Retinal pigment epithelial cell (primary cell): ENCODE measurements around the gene MTNR1A.
"Not testable (repeated sequence)": the region's sequence is repeated elsewhere in the genome, so short reads cannot be mapped to it uniquely, and the experiment has no call there.

ENCODE experiments used
- DNase-seq: peaks from one replicate; pipeline ENCODE4 v3.0.0-alpha.2; 2010; ENCODE audit warnings: low read depth
- H3K4me3 ChIP-seq: 2 replicates; pipeline ENCODE4 v1.5.1; 2011; ENCODE audit warnings: mild to moderate bottlenecking, low read length, control low read depth, moderate library complexity
- TF ChIP-seq, protein P1 (sequence below): conservative IDR thresholded peaks from 2 replicates; pipeline ENCODE4 v1.5.1; 2011; ENCODE audit warnings: low read depth, low read length, control low read depth, inconsistent platforms

MTNR1A gene

DNA sequence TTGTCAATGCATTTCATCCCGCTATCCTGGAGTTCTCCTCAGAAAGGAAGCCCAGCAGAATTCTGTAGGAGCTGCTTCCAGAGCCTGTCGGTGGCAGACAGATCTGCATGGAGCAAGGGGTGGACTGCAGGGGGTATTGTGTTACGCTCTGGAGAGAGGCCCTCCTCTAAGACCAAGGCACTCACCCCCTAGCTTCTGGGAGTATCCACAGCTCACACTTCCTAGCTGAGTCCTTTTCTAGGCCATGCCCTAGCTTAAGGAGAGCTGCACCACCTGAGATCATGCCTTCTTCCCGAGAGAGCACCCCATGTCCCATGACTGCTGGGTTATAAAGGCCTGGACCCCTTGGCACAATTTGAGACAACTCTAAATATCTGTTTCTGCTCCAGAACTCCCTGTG is 39.1 kb downstream of the MTNR1A start:
- TF ChIP-seq, protein P1, sequence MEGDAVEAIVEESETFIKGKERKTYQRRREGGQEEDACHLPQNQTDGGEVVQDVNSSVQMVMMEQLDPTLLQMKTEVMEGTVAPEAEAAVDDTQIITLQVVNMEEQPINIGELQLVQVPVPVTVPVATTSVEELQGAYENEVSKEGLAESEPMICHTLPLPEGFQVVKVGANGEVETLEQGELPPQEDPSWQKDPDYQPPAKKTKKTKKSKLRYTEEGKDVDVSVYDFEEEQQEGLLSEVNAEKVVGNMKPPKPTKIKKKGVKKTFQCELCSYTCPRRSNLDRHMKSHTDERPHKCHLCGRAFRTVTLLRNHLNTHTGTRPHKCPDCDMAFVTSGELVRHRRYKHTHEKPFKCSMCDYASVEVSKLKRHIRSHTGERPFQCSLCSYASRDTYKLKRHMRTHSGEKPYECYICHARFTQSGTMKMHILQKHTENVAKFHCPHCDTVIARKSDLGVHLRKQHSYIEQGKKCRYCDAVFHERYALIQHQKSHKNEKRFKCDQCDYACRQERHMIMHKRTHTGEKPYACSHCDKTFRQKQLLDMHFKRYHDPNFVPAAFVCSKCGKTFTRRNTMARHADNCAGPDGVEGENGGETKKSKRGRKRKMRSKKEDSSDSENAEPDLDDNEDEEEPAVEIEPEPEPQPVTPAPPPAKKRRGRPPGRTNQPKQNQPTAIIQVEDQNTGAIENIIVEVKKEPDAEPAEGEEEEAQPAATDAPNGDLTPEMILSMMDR: no peak
- no peak overlapping the region for H3K4me3 ChIP-seq
- no peak for DNase-seq

DNA sequence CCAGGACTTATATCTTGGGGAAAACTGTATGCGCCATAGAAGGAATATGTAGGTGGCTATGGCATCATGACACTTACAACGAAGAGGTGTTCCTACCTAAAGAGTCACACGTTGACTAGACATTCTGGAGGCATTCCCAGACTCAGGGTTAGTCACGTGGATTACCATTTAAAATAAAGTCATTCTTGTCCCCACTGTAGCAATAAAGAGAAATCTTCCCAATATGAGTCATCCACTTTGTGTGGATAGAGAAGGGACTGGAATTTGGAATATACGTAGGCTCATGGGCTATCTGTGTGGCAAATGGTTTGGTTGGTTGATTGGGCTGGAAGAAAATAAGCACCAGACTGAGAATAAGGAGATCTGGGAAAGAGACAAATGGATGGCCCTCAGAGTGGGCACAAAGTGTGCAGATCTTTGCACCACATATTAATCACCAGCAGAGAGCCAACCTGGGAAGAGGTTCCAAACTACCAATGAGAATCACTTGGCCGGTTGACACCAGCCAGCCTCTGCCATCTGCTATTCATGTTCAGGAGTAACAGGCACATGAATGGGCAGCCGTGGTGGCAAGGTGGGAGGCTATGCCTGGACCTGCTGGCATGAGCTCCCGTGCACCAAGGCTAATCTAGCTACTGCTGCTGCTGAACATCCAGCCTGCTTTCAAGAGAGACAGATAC is 41.0 kb downstream of the MTNR1A start:
- no peak overlapping the region for H3K4me3 ChIP-seq
- DNase-seq: no peak
- TF ChIP-seq, protein P1: no peak

DNA sequence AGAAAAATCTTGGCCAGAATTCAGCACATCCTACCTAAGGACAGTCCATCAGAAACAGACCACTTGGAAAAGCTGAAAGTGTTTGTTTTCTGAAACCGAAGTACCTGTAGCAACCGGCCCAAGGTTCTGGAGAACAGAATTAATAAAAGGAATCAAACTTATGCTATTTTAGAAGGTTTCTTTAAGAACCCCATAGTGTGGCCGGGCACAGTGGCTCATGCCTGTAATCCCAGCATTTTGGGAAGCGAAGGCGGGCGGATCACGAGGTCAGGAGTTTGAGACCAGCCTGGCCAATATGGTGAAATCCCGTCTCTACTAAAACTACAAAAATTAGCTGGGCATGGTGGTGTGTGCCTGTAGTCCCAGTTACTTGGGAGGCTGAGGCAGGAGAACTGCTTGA is 50.6 kb downstream of the MTNR1A start:
- not testable (repeated sequence) for DNase-seq, H3K4me3 ChIP-seq

DNA sequence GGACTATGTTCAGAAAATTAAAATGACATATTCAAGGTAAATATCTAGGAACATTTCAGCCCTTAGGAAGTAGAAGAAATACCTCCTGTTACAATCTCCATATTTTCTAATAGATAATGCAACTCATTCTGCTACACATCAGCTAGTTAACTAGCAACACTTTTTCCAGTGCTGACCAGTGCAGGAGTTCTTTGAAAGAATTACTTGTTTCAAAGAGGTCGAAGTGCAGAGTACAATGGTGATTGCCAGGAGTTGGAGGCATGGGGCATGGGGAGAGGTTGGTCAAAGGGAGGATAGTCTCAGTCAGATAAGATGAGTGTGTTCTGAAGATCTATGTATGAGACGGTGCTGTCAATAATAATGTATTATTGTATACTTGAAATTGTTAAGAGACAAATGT is 53.1 kb downstream of the MTNR1A start:
- no peak for DNase-seq
- H3K4me3 ChIP-seq: no peak overlapping the region
- TF ChIP-seq, protein P1: no peak

DNA sequence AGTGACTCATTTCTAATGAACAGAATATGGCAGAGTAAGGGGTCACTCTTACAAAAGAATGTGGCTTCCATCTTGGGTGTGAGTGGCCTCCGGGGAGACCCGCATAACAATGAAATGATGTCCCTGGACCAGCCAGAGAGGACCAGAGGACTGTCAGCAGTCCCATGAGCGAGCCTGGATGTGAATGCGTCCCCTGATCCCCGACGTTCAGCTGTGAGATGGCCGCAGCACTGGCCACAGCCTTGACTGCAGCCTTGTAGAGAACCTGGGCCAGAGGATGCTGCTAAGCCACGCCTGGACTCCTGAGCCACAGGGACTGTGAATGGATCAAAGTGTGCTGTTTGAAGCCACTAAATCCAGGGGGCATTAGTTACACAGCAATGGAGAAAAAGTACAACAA is 53.8 kb downstream of the MTNR1A start:
- no peak overlapping the region for H3K4me3 ChIP-seq
- TF ChIP-seq, protein P1: no peak
- DNase-seq: no peak

DNA sequence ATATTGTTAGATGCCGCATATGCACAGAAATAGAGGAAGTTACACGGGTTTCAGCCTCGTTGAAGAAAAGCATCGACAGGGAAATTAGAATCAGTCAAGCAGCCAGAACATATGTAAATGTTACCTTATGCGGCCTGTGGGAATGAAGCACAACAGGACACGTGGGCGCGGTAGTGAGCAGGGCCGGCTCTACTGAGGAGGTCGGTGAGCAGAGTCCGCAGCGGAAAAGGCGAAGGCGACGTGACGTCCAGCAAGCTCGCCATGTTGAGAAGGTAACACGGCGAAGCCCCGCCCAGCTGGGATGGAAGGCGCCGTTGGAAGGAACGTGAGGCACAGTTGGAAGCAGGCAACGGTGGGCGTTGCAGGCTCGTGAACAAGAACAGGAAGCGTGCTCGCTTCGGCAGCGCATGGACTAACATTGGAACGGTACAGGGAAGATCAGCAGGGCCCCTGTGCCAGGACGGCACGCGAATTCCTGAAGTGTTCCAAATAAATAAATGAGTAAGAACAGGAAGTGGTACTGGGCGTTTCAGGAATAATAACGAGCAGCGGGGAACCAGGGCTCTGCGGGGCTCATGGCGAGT is 54.6 kb downstream of the MTNR1A start:
- no peak for DNase-seq
- H3K4me3 ChIP-seq: no peak overlapping the region

DNA sequence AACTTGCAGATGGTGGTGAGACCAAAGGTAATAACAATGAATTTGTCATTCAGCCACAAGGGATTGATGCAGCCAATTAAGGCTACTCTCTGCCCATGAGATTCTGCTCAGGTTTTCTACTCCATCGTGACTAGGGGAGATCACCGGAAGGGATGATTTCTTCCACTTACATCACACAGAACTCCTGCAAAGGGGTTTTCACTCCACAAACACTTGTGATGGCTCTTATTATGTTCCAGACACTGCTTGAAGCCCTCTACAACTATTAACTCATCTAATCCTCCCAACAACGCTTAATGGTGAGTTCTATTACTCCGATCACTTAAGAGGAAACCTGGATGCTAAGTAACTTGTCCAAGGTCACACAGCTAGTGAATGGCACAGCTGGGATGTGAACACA is 55.9 kb downstream of the MTNR1A start:
- DNase-seq: no peak
- TF ChIP-seq, protein P1: no peak
- H3K4me3 ChIP-seq: no peak overlapping the region

More for the DNA sequence above, 54.6 kb downstream of the MTNR1A start:
- TF ChIP-seq, protein P1: no peak
